Measurements from ENCODE around the gene VANGL2.

The VANGL2 gene

GRCh38 chr1:160429125-160429561 lies 28.8 kb downstream of the VANGL2 start:
- DNase-seq: no peak

GRCh38 chr1:160429702-160430535 lies 29.6 kb downstream of the VANGL2 start:
- no peak for DNase-seq

GRCh38 chr1:160431006-160431405 lies 30.6 kb downstream of the VANGL2 start:
- DNase-seq: no peak

GRCh38 chr1:160431571-160431970 lies 31.2 kb downstream of the VANGL2 start:
- no peak for DNase-seq

- no peak for DNase-seq
Observed at GRCh38 chr1:160432371-160432786, 32.0 kb downstream of the VANGL2 start.

- DNase-seq: no peak
Observed at GRCh38 chr1:160436966-160437365, 36.6 kb downstream of the VANGL2 start.

GRCh38 chr1:160437432-160438316 lies 37.3 kb downstream of the VANGL2 start:
- DNase-seq: no peak

- no peak for DNase-seq
Observed at GRCh38 chr1:160438317-160438918, 38.1 kb downstream of the VANGL2 start.

- DNase-seq: no peak
Observed at GRCh38 chr1:160438935-160439334, 38.6 kb downstream of the VANGL2 start.

- no peak for DNase-seq
Observed at GRCh38 chr1:160439718-160440117, 39.4 kb downstream of the VANGL2 start.

GRCh38 chr1:160446945-160447600 lies 46.7 kb downstream of the VANGL2 start:
- no peak for DNase-seq

GRCh38 chr1:160449494-160449893 lies 49.1 kb downstream of the VANGL2 start:
- DNase-seq: no peak

GRCh38 chr1:160451119-160451858 lies 50.9 kb downstream of the VANGL2 start:
- no peak for DNase-seq

- no peak for DNase-seq
Observed at GRCh38 chr1:160451859-160452232, 51.5 kb downstream of the VANGL2 start.

GRCh38 chr1:160453443-160453842 lies 53.1 kb downstream of the VANGL2 start:
- no peak for DNase-seq

- no peak for DNase-seq
Observed at GRCh38 chr1:160454371-160455152, 54.2 kb downstream of the VANGL2 start.

- no peak for DNase-seq
Observed at GRCh38 chr1:160455153-160455517, 54.8 kb downstream of the VANGL2 start.

GRCh38 chr1:160459056-160459455 lies 58.7 kb downstream of the VANGL2 start:
- DNase-seq: no peak

GRCh38 chr1:160459687-160460086 lies 59.3 kb downstream of the VANGL2 start:
- no peak for DNase-seq

- DNase-seq: no peak
Observed at GRCh38 chr1:160460214-160460642, 59.9 kb downstream of the VANGL2 start.

GRCh38 chr1:160460683-160461287 lies 60.4 kb downstream of the VANGL2 start:
- DNase-seq: no peak

All from DMS79 treated with DMSO at 0.1 percent for 48 hours (cell line).